NCI-H146 (cell line): ENCODE data around the gene TOMM70.

ENCODE experiments used
- DNase-seq: peaks from one replicate; lab custom pipeline; 2025; lab: John Stamatoyannopoulos, UW

The TOMM70 gene

GRCh38 chr3:100325827-100326226 is 75.1 kb downstream of the TOMM70 start:
- no peak for DNase-seq

- no peak for DNase-seq
These were observed 76.8 kb downstream of the TOMM70 start for GRCh38 chr3:100324044-100324443.

DNA sequence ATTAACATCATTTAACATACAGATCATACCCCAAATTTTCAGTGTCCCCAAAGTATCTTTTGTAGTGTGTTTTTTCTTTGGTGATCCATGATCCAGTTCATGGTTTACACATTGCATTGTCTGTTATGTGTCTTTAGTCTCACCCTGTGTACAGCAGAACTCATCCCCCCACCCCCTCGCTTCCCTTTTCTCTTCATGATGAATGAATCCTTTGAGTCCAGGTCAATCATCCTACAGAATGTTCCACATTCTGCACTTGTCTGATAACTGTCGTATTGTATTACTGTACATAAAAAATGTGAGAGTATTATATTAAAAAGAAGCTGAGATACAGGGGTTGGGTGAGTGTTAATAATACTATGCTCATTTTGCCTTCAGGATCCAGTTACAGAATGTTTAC is 80.9 kb downstream of the TOMM70 start:
- no peak for DNase-seq

GRCh38 chr3:100317912-100318311 is 83.0 kb downstream of the TOMM70 start:
- no peak for DNase-seq

DNA sequence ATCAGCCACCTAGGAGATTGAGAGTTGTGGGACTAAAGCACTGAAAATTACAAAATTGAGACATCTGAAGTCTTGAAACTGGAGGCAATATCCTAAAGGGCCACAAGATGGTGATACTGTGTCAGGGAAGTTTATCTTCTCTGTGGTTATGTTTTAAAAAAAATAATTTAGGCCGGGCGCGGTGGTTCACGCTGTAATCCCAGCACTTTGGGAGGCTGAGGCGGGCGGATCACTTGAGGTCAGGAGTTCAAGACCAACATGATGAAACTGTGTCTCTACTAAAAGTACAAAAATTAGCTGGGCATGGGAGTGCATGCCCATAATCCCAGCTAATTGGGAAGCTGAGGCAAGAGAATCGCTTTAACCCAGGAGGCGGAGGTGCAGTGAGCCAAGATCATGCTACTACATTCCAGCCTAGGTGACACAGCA is 84.2 kb downstream of the TOMM70 start:
- DNase-seq: peak; percentile 5
